NK-92 (cell line): ENCODE data around the gene PRR36.

Source experiments
- DNase-seq: peaks from one replicate; lab custom pipeline; 2025; ENCODE audit not compliant: unreplicated experiment; lab: John Stamatoyannopoulos, UW

The PRR36 gene

GRCh38 chr19:7873304-7874075 is 700 bp downstream of the PRR36 start:
- DNase-seq: no peak

DNA sequence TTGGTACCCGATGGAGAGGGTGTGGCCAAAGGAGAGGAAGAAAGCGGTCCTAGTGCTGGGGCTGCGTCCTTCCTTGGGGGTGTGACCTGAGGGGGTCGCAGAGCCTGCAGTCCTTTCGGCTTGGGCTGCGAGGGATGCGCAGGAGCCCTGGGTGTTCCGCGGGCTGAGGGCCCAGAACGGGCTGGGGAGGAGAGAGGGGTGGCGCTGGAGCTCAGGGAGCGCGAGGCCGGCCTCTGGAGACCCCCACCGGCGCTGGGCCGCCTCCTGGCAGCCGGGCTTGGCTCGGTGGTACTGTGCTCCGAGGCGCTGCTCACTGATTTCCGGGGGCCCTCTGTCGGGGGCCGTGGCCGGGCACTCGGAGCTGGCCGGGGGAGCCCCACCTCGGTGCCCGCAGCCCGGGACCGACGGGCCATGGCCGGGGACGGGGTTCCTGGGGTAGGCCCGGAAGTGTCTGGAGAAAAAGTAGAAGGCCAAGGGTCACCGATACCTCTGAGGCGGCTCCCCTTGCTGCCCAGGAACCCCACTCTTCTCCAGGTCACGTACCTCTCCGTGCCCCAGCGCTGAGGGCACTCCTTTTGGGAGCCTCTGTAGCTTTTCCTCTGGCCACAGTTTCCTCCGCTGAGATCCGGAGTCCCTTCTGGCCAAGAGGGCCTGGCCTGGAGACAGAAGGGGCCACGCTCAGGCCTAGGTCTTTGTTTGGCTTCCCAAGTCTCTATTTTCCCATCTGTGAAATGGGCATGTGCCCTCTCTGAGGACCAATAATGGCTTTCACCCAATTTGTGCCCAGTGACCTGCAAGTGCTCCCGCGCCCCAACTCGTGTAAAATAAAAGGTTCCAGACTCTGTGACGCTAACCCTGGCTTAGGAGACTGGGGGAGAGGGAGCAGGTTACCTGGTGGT is 1.6 kb downstream of the PRR36 start:
- no peak for DNase-seq

- no peak for DNase-seq
Observed at GRCh38 chr19:7871437-7872305, 2.5 kb downstream of the PRR36 start.

- no peak for DNase-seq
Observed at GRCh38 chr19:7870571-7871436, 3.4 kb downstream of the PRR36 start.

DNA sequence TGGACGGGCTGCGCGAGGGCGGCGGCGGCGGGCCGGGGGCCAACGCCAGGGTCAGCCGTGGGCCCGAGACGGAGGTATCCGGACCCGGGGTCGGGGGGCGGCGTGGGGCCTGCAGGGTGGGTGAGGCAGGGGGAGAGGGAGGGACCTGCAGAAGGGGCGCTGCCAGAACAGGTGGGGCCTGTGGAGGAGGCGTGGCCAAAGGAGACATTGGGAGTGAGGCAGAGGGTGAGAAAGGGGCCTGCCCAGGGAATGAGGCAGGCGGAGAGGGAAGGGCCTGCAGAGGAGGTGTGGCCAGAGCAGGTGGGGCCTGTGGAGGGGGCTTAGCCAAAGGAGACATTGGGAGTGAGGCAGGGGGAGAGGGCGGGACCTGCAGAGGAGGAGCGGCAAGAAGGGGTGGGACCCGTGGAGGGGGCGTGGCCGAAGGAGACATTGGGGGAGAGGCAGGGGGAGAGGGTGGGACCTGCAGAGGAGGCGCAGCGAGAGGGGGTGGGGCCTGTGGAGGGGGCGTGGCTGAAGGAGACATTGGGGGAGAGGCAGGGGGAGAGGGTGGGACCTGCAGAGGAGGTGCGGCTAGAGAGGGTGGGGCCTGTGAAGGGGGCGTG is 4.2 kb downstream of the PRR36 start:
- no peak for DNase-seq

DNA sequence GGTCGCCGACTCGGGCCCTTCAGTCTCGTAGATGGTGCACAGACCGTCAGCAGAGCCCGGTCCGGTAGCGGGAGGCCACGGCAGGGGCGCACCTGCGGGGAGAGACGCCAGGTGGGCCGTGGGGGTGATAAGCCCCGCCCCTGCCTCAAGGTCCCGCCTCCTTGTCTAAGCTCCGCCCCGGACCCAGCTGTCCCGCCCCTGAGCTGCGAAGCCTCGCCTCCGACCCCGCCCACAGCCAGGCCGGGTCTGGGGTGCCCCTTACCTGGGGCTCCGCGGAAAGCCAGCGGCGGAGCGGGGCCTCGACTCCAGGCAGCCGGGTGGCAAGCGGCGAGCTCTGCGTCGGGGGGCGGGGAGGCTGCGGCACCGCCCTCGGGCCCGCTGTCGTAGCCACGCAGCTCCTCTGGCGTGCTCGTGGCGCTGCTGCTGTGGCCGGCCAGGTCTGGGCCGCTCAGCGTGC is 4.7 kb downstream of the PRR36 start:
- DNase-seq: no peak

DNA sequence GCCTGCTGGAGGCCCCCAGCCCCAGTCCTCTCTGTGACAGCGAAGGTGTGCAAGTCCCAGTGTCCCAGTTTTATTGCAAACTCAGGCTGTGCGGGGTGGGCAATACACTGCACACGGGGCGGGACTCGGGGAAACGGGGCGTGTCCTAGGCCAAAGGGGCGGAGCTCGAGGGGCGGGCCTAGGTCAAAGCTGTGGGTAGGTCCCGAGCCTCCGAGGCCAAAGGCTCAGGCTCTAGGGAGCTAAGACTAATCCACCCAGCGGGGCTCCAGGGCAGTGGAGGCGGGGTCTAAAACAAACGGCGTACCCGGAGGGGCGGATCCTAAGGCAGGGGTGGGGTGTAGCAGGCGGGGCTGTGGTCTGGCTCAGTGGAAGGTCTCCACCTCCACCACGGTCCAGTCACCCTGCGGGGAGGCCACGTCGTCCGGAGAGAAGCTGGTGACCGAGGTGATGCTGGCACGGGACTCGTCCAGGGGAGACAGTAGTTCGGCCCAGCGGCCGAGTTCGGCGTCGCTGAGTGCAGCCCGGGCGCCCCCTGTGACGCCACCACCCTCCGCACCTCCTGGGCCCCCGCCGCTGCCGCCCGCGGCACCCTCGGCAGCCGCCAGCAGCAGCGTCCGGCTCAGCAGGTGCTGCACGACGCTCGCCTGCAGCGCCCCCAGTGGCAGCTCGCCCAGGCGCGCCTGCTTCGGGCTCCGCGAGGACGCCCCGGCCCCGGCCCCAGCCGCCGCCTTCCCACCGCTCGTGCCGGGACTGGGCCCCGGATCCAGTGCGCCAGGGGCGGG is 5.3 kb downstream of the PRR36 start:
- no peak for DNase-seq

- DNase-seq: no peak
Observed at GRCh38 chr19:7868326-7868670, 5.9 kb downstream of the PRR36 start.

GRCh38 chr19:7867092-7867844 is 6.9 kb downstream of the PRR36 start:
- no peak for DNase-seq

DNA sequence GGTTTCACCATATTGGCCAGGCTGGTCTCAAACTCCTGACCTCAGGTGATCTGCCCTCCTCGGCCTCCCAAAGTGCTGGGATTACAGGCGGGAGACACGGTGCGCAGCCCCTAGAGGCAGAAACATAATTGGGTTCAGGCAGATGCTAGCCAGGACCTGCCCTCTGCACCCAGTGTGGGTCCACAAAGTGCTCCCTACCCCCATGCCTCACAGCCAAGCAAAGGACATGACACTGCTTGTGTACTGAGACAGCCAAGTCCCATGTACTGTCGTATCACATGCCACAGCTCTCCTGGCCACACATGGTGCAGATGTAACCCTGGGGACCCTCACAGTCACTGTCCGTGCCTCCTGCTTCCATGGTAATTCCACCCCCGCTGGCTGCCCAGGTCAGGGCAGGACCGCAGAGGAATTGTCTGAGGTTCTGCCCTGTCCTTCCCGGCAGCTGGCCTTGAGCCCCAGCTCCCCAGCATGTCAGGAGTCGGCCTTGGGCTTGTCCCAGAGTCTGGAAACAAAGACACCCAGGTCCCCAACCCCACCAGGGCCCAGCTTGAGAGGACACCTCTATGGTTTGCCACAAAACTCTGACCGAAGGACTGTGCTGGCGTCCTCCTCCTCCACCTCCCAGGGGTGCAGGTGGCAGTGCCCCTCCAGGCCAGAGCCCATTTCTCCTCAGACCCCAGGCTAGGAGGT is 7.6 kb downstream of the PRR36 start:
- DNase-seq: no peak

DNA sequence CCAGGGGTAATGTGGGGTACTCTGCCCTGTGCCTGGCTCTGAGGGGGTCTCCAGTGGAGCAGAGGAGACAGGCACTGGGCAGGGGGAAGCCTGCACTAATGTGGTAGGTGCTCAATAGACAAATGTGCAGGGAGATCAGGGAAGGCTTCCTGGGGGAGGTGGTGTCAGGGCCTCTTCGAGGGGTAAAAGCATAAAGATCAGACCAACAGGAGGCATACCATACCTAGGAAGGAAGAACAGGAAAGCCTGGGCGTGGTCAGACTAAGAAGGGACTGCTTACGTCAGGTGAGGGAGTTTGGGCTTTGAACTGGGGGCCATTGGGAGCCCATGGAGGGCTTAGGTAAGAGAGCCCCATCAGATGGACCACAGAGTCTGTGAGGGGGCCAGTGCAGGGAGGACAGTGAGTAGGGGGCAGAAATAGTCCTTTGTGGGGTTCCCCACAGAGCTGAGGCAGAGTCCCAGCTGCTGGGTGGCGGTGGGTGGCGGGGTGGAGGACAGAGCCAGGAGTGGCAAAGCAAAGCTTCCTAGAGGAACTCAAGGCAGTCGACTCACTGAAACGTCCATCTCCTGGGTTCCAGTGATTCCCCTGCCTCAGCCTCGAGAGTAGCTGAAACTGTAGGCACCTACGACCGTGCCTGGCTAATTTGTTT is 8.8 kb downstream of the PRR36 start:
- no peak for DNase-seq

GRCh38 chr19:7864690-7865074 is 9.5 kb downstream of the PRR36 start:
- DNase-seq: no peak

DNA sequence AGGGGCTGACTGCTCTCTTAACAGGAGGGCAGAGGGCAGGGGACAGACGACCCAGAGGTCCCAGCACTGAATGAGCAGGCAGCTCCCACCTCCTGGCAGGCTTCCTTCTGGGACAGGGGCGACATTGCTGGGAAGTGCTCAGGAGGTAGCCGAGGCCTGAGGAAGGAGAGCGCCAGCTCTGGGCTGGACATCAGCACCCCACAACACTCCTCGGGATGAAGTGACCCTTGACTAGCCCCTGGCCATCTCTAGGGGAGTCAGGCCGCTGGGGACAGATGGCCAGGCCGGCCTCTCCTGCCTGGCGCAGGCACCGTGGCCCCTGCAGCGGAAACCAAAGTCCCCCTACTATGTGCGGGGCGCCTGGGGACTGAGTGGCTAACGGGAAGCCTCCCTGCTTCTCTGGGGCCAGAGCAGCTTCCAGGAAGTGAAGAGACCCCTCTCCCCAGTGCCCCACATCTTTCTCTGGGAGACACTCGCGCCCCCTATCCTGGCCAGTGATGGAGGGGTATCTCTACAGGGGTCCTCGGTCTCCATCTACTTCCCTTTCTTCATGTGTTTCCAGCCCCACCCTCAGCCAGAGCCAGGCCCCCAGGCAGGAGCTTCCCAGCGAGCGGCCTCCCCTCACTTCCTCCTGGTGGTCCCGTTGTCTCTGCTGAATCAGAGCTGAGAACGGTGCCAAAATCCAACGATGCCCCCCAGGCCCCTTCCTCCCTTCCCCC is 10.1 kb downstream of the PRR36 start:
- DNase-seq: no peak

- no peak for DNase-seq
Observed at GRCh38 chr19:7863157-7863970, 10.8 kb downstream of the PRR36 start.

- DNase-seq: no peak
Observed at GRCh38 chr19:7862413-7862951, 11.7 kb downstream of the PRR36 start.
